NOMO-1 (cell line): ENCODE measurements around the gene HAGH.
A peak's percentile ranks its signal among the peaks of the same experiment; 100 is the strongest.

Experiments
- DNase-seq, 2 experiments: peaks; one replicate each; lab custom pipeline; 2025; ENCODE audit not compliant: unreplicated experiment in 2 of 2; lab: John Stamatoyannopoulos, UW

HAGH gene

DNA sequence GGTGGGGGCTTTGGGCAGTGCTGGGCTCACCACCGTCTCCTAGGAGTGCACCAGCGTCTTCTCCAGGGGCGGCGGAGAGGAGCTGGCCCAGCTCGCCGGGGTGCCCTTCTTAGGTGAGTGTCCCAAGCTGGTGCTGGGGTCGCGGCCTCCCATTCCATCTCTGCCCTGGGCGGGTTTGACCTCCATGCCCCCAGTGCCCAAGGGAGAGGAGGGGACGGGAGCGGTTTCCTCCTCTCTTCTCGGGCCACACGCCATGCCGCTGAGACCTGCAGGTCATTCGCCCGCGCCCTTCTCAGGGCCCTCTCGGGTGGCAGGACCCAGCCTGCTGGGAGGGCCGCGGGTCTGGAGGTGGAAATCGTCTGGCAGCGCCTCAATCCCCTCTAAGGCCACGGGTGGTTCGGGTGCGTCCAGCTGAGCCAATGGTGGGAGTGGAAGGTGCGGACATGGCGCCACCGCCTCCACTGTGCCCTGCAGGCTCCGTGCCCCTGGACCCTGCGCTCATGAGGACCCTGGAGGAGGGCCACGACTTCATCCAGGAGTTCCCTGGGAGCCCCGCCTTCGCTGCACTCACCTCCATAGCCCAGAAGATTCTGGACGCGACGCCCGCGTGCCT, 38.4 kb downstream of the HAGH start:
- no peak for DNase-seq

DNA sequence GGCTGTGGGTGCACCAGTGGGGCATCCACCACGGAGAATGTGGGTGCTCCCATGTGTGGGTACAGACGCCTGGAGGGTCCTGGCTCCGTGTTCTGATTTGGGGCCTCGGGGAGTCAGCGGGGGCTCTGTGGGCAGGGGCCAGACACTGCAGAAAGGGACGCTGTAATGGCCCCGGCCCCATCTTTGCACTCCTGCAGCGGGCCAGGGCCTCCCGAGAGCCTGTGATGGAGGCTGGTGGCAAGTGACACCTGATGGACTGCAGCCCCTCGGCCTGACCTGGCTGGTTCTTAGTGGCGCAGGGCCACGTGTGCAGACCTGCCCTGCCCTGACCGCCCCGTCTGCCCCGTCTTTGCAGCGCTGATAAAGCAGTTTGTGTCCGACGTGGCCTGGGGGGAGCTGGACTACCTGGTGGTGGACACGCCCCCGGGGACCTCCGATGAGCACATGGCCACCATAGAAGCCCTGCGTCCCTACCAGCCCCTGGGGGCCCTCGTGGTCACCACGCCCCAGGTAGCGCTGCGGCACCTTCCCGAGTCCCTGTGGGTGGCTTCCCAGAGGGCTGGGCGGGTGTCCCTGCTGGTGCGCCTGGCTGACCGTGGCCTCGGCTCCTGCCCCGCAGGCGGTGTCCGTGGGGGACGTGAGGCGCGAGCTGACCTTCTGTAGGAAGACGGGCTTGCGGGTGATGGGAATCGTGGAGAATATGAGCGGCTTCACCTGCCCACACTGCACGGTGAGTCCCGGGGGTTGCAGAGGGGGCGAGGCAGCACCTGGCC, 39.1 kb downstream of the HAGH start:
- no peak for DNase-seq

DNA sequence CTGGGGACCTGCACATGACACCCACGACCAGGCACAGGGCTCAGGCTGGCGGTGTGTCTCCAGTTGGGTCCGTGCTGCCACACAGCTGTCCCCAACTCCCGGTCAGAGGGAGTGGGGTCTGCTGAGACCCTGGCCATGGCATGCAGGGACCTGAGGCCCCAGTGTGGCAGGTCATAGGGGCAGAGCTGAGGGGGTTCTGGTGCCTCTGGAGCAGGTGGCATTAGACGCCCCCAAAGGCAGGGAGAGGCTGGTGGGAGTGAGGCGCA, 39.6 kb downstream of the HAGH start:
- no peak for DNase-seq

GRCh38 chr16:1786242-1787055, 40.2 kb downstream of the HAGH start:
- DNase-seq = no peak

- DNase-seq = no peak
Observed at GRCh38 chr16:1785846-1786170, 40.8 kb downstream of the HAGH start.

- DNase-seq = no peak
Observed at GRCh38 chr16:1784977-1785845, 41.4 kb downstream of the HAGH start.

DNA sequence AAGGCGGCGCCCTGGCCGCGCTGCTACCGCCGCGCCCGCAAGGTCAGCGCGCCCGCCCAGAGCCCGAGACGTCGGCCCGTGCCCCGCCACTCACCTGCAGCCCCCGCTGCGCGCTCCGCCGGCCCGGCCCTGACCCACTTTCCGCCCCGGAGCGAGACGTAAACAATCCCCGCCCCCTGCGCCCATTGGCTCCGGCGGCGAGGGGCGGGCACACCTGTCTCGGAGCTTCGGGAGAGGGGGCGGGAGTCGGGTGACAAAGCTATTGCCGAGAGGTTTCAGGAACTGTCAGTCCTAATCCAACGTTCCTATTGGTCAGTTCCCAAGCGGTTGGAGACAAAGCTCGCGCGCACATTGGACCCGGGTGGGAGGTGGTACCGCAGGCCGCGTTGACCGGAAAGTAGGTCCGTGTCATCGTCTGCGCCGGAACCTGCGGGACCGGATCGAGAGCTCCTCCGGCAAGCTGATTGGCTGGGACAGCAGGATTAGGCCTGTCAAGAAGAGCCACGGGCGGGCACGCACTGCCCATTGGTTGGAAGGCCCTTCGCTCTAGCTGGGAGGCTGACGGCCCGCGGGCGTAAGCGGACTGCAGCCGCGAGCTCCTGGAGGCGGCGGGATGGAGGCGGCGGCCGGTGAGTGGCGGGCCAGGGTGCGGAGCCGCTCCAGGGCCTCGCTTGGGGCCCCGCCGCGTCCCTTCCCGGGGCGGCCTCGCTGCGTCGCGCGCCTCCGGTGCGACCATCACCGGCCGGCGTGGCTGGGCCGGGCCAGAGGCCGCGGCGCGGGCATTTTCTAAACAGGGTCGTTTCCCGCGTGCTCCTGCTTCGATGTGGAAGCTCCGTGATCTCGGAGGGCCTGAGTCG, 44.0 kb downstream of the HAGH start, which contains the start of the genes NUBP2 and SPSB3:
Gene NUBP2, plus strand, starts transcription at position 553 of the 857 bp plus-strand sequence. Its CDS starts 61 bp downstream, at position 614.
Gene SPSB3, minus strand, starts transcription at position 164 of the 857 bp plus-strand sequence. CDS start 1,088 bp downstream, outside the sequence.
- DNase-seq = peak; percentile 100

GRCh38 chr16:1781758-1782407, 44.7 kb downstream of the HAGH start:
- peak; percentile 37 to 41 for DNase-seq

- no peak for DNase-seq
Observed at GRCh38 chr16:1781254-1781653, 45.4 kb downstream of the HAGH start.

DNA sequence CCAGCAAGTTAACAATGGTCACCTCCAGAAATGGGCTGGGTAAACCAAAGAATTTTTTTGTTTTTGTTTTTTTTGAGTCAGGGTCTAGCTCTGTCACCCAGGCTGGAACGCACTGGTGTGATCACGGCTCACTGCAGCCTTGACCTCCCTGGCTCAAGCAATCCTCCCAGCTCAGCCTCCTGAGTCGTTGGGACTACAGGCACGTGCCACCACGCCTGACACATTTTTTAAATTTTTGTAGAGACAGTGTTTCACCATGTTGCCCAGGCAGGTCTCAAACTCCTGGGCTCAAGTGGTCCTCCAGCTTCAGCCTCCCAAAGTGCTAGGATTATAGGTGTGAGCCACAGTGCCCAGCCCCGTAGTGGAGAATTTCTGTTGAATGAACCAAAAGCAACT, 46.0 kb downstream of the HAGH start:
- no peak for DNase-seq

DNA sequence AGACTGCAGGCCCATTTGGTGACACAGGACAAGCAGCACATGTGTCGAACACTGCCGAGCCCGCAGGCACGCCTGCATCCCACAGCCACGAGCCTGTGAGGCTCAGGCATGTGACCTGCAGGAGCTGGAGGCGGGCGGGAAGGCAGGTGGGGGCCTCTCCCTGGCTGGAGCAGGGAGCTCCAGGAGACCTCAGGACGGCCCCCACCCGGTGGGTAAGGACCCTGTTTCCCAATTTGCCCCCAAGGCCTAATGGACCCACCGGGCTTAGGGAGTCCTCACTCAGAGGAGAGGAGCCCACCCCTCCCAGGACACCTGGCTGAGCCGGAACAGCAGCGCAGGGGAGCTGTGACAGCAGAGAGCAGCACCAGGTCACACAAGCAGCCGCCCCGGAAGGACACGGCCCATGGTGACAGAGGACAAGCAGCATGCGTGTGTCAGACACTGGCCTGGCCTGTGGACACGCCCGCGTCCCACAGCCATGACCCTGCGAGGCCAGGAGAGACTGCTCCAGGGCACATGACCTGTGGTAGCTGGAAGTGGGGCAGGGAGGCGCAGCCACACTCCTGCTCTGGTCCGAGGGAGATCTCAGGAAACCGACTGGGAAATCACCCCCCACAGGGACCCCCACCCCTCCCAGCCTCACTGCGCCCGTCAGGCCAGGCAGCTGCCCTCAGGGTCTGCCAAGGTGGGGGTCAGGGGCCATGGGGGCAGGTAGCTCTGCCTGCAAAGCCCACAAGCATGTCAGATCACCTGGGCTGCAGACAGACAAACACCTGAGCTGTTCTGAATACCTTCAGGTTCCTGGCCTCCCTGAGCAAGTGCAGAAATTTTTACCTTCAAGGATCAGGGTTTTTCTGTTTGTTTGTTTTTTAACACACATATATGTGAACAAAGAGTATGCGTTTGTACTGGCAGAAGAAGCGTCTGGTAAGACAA, 46.6 kb downstream of the HAGH start:
- DNase-seq = no peak

DNA sequence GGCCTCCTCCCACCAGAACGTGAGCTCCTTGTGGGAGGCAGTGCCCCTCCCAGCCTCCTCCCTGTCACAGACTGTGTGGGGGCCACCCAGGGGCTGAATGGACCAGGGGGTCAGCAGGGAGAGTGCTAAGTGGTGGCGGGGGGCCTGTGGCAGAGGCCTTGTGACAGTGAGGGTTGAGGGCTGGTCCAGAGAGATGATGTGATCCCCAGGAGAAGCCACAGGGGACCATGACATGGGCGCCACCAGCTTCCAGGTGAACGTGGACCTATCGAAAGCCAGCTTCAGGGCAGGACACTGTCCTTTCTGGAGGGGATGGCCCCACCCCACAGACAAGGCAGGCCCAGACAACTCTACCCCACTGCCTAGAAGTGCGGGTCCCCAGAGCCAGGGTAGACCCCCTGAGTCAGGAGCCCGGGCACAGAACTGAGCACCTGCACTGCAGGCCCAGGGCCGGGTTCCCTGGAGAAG, 47.4 kb downstream of the HAGH start:
- no peak for DNase-seq

GRCh38 chr16:1778200-1779179, 48.1 kb downstream of the HAGH start:
- no peak for DNase-seq

GRCh38 chr16:1777375-1778199, 49.0 kb downstream of the HAGH start:
- no peak for DNase-seq

- no peak for DNase-seq
Observed at GRCh38 chr16:1776991-1777374, 49.6 kb downstream of the HAGH start.

DNA sequence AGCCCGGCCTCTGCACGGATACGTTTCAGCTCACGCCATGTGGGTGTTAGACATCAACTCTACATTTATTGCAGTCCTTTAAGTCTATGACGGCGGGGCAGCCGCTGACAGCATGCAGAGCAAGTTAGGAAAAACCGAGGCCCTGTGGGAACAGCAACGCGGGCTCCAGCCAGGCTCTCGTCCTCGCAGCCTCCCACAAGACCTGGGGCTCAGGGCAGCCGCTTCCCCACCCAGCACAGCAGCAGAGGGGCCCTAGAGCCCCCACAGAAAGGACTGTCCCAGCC, 50.0 kb downstream of the HAGH start:
- no peak for DNase-seq
